Neural crest cell (in vitro differentiated cells): ENCODE measurements around the gene GTF2A1L. TPM values are rescaled to one million over a fixed set of nuclear protein-coding genes. Genes with fewer than 3 reads are reported as not detected.

Source experiments
- DNase-seq: peaks from one replicate; pipeline ENCODE4 v3.0.0; 2021; ENCODE audit warnings: low read depth, mixed read lengths, low spot score
- H3K27ac Mint-ChIP-seq: one replicate; pipeline ENCODE4 v1.8.0; 2021; ENCODE audit warnings: mild to moderate bottlenecking, mixed read lengths; ENCODE audit not compliant: unreplicated experiment
- H3K27me3 Mint-ChIP-seq: 2 replicates; pipeline ENCODE4 v1.8.0; 2021; ENCODE audit warnings: low read depth, mild to moderate bottlenecking, mixed read lengths
- H3K36me3 Mint-ChIP-seq: 2 replicates; pipeline ENCODE4 v1.8.0; 2021; ENCODE audit warnings: low read depth, mild to moderate bottlenecking, mixed read lengths
- H3K4me1 Mint-ChIP-seq: 2 replicates; pipeline ENCODE4 v1.8.0; 2021; ENCODE audit warnings: mixed read lengths
- H3K4me3 Mint-ChIP-seq: one replicate; pipeline ENCODE4 v1.8.0; 2021; ENCODE audit warnings: mild to moderate bottlenecking, mixed read lengths
- H3K9me3 Mint-ChIP-seq: 2 replicates; pipeline ENCODE4 v1.8.0; 2021; ENCODE audit warnings: mixed read lengths
- total RNA-seq: library from RNA; stranded (reverse); gene quantifications from 2 replicates; pipeline ENCODE4 v1.2.1, GENCODE V29; 2021
- TF ChIP-seq, protein P1 (sequence below): fragments of 200-600 bp; sonication (generic); conservative IDR thresholded peaks from 2 replicates; pipeline ENCODE4 v1.5.0; 2021; ENCODE audit warnings: antibody characterized with exemption, mild to moderate bottlenecking

The GTF2A1L gene
- total RNA-seq, 1 donor from 2014 or later = not detected

GRCh38 chr2:48707466-48707865, 89.8 kb downstream of the GTF2A1L start:
- H3K27ac Mint-ChIP-seq = no peak overlapping the region
- no peak overlapping the region for H3K4me3 Mint-ChIP-seq
- H3K4me1 Mint-ChIP-seq = peaks cover 5% of the 10 kb centered on the region
- H3K27me3 Mint-ChIP-seq = no peaks in the 10 kb centered on the region
- no peak for DNase-seq
- peaks cover 5% of the 10 kb centered on the region for H3K36me3 Mint-ChIP-seq
- TF ChIP-seq, protein P1, sequence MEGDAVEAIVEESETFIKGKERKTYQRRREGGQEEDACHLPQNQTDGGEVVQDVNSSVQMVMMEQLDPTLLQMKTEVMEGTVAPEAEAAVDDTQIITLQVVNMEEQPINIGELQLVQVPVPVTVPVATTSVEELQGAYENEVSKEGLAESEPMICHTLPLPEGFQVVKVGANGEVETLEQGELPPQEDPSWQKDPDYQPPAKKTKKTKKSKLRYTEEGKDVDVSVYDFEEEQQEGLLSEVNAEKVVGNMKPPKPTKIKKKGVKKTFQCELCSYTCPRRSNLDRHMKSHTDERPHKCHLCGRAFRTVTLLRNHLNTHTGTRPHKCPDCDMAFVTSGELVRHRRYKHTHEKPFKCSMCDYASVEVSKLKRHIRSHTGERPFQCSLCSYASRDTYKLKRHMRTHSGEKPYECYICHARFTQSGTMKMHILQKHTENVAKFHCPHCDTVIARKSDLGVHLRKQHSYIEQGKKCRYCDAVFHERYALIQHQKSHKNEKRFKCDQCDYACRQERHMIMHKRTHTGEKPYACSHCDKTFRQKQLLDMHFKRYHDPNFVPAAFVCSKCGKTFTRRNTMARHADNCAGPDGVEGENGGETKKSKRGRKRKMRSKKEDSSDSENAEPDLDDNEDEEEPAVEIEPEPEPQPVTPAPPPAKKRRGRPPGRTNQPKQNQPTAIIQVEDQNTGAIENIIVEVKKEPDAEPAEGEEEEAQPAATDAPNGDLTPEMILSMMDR = no peak
- peaks cover 9% of the 10 kb centered on the region for H3K9me3 Mint-ChIP-seq

GRCh38 chr2:48709096-48710034, 91.7 kb downstream of the GTF2A1L start:
- Mint-ChIP-seq H3K27ac (no peak overlapping the region), H3K36me3 (peaks cover 5% of the 10 kb centered on the region), H3K27me3 (no peaks in the 10 kb centered on the region), H3K9me3 (peaks cover 7% of the 10 kb centered on the region), H3K4me1 (peaks cover 12% of the 10 kb centered on the region), H3K4me3 (no peak overlapping the region)
- TF ChIP-seq, protein P1 = no peak
- DNase-seq = no peak

DNA sequence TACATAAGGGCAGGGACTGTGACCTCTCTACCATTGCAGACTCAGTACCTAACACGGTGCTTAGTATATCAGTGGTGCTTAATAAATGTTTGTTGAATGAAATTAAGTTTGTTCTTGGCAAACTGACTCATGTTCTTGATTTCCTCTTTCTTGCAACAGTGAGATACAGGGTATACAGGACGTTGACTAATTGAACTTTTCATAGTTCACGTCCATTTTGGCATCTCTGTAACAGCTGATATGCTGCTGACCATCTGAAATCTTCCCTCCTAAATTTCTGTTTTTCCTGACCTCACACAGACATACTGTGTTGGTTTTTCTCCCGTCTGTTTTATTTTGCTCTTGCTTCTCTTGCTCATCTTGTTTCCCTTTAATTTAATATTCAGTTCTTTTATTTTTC, 93.7 kb downstream of the GTF2A1L start:
- Mint-ChIP-seq H3K9me3 (no peaks in the 10 kb centered on the region), H3K27ac (no peak overlapping the region), H3K36me3 (no peaks in the 10 kb centered on the region), H3K4me1 (peaks cover 12% of the 10 kb centered on the region), H3K4me3 (no peak overlapping the region), H3K27me3 (no peaks in the 10 kb centered on the region)
- TF ChIP-seq, protein P1 = no peak
- DNase-seq = no peak

GRCh38 chr2:48712151-48712550, 94.5 kb downstream of the GTF2A1L start:
- Mint-ChIP-seq H3K4me3 (no peak overlapping the region), H3K36me3 (no peaks in the 10 kb centered on the region), H3K27me3 (no peaks in the 10 kb centered on the region), H3K9me3 (no peaks in the 10 kb centered on the region), H3K27ac (no peak overlapping the region), H3K4me1 (peaks cover 12% of the 10 kb centered on the region)
- no peak for DNase-seq
- TF ChIP-seq, protein P1 = no peak

GRCh38 chr2:48713647-48714046, 96.0 kb downstream of the GTF2A1L start:
- no peak overlapping the region for H3K27ac Mint-ChIP-seq
- H3K4me1 Mint-ChIP-seq = peaks cover 22% of the 10 kb centered on the region
- H3K36me3 Mint-ChIP-seq = no peaks in the 10 kb centered on the region
- no peaks in the 10 kb centered on the region for H3K9me3 Mint-ChIP-seq
- H3K27me3 Mint-ChIP-seq = no peaks in the 10 kb centered on the region
- DNase-seq = no peak
- TF ChIP-seq, protein P1 = no peak
- no peak overlapping the region for H3K4me3 Mint-ChIP-seq
